Measurements from ENCODE around the gene RNF144A. TPM values are rescaled to one million over a fixed set of nuclear protein-coding genes. Genes with fewer than 3 reads are reported as not detected.

The RNF144A gene
- polyA plus RNA-seq, 1 of the 3 experiments (the other 2 are of a cell fraction), result 15.6 TPM

DNA sequence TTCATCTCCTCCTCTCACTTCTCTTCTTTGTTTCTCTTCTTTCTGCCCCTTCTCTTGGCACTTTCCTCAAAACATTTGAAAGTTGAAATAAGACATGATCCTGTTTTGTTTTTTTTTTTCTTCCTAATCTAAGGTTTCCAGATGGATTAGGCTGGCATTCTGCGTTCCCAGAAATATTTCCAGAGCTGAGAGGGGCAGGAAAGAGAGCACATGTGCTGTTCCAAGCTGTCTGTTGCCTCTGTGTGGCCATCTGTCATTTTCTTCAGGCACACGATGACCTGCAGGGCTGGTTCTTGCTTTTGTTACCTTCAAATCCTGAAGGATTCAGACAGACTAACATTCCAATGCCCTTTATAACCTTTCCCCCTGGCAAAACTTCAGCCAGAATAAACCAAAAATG is 142.9 kb downstream of the RNF144A start:
- Histone ChIP-seq H3K27me3 (ENCODE audit: insufficient read depth) (no peaks in the 10 kb centered on the region), H3K79me2 (ENCODE audit: insufficient read depth) (no peaks in the 10 kb centered on the region), H3F3A (replicated peaks; ENCODE audit: insufficient read depth) (no peaks in the 10 kb centered on the region), H4K20me1 (ENCODE audit: insufficient read depth) (no peaks in the 10 kb centered on the region), H3K9me2 (no peaks in the 10 kb centered on the region), H3K9ac (no peak overlapping the region), H3K36me3 (replicated peaks in 1 of 2; ENCODE audit: control insufficient read depth in 1 of 2, insufficient read depth in 2 of 2, low read length in 1 of 2) (no peaks in the 10 kb centered on the region), H3K9me3 (no peaks in the 10 kb centered on the region), H3K27ac (ENCODE audit: low read depth in 2 of 2, low read length in 1 of 2) (peak overlapping the region in 1 of 2 experiments; percentile 43; a peak in 2 of 4 replicates), H3K4me3 (ENCODE audit: low read depth in 2 of 2, low read length in 1 of 2) (no peak overlapping the region), H3K4me2 (no peak overlapping the region), H3K4me1 (ENCODE audit: control insufficient read depth in 1 of 2, insufficient read depth in 2 of 2, low read depth in 1 of 2, low read length in 1 of 2) (peaks cover 0 to 46% of the 10 kb centered on the region in 2 experiments; a peak in 2 of 4 replicates), H2AFZ (ENCODE audit: low read depth) (no peak overlapping the region)
- ChIA-PET CTCF (interaction anchor here (0.9 to 6.9 kb wide), 7 partner anchors 9 to 144 kb away, joined by 3 to 44 read pairs (median 6); no protein-coding TSS in a partner anchor), POLR2A (interaction anchor here (1.1 kb wide), 1 partner anchor 13 kb away, joined by 3 read pairs; no protein-coding TSS in a partner anchor)
- TF ChIP-seq GABPA (IDR thresholded peaks at IDR 0.05; ENCODE audit: low read depth), result no peak
- peak in 1 of 2 experiments; percentile 17; a peak in 1 of 4 replicates for TF ChIP-seq EP300 (IDR thresholded peaks at IDR 0.05; ENCODE audit: borderline replicate concordance in 1 of 2, low read depth in 1 of 2, low read length in 1 of 2)
- WGBS (ENCODE audit: low lambda C conversion rate), result 32% methylated on average over 2 of the region's 2 CpGs
- no peak for DNase-seq

- Histone ChIP-seq H2AFZ (ENCODE audit: low read depth) (no peak overlapping the region), H3K9me2 (no peaks in the 10 kb centered on the region), H3F3A (replicated peaks; ENCODE audit: insufficient read depth) (no peaks in the 10 kb centered on the region), H3K27me3 (ENCODE audit: insufficient read depth) (no peaks in the 10 kb centered on the region), H3K4me3 (ENCODE audit: low read depth in 2 of 2, low read length in 1 of 2) (no peak overlapping the region; a peak in 1 of 4 replicates), H3K9ac (no peak overlapping the region), H3K4me1 (ENCODE audit: control insufficient read depth in 1 of 2, insufficient read depth in 2 of 2, low read depth in 1 of 2, low read length in 1 of 2) (peaks cover 0 to 46% of the 10 kb centered on the region in 2 experiments; a peak in 2 of 4 replicates), H3K79me2 (ENCODE audit: insufficient read depth) (no peaks in the 10 kb centered on the region), H4K20me1 (ENCODE audit: insufficient read depth) (no peaks in the 10 kb centered on the region), H3K36me3 (replicated peaks in 1 of 2; ENCODE audit: control insufficient read depth in 1 of 2, insufficient read depth in 2 of 2, low read length in 1 of 2) (no peaks in the 10 kb centered on the region), H3K27ac (ENCODE audit: low read depth in 2 of 2, low read length in 1 of 2) (peak overlapping the region in 1 of 2 experiments; percentile 93; a peak in 2 of 4 replicates), H3K9me3 (no peaks in the 10 kb centered on the region), H3K4me2 (no peak overlapping the region)
- no peak for DNase-seq
- POLR2A ChIA-PET, result interaction anchor here (2.6 kb wide), 1 partner anchor 13 kb away, joined by 11 read pairs; no protein-coding TSS in a partner anchor
- CTCF ChIA-PET, result interaction anchor here (0.6 to 6.9 kb wide), 11 partner anchors 9 to 316 kb away, joined by 3 to 44 read pairs (median 6); no protein-coding TSS in a partner anchor
- 83% methylated on average over 8 of the region's 8 CpGs for WGBS (ENCODE audit: low lambda C conversion rate)
- TF ChIP-seq TAF1 (IDR thresholded peaks at IDR 0.05; ENCODE audit: borderline replicate concordance, low read depth, low read length), result no peak
- TF ChIP-seq ZBTB33 (IDR thresholded peaks at IDR 0.05; ENCODE audit: borderline replicate concordance, low read depth), result no peak
- TF ChIP-seq TCF12 (IDR thresholded peaks at IDR 0.05), result no peak
- TF ChIP-seq, protein P1, sequence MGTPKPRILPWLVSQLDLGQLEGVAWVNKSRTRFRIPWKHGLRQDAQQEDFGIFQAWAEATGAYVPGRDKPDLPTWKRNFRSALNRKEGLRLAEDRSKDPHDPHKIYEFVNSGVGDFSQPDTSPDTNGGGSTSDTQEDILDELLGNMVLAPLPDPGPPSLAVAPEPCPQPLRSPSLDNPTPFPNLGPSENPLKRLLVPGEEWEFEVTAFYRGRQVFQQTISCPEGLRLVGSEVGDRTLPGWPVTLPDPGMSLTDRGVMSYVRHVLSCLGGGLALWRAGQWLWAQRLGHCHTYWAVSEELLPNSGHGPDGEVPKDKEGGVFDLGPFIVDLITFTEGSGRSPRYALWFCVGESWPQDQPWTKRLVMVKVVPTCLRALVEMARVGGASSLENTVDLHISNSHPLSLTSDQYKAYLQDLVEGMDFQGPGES (IDR thresholded peaks at IDR 0.05; ENCODE audit: low read depth, low read length), result no peak
- no peak for TF ChIP-seq FOXJ3 (CRISPR knock-in tag; IDR thresholded peaks at IDR 0.05)
- TF ChIP-seq, protein P2, sequence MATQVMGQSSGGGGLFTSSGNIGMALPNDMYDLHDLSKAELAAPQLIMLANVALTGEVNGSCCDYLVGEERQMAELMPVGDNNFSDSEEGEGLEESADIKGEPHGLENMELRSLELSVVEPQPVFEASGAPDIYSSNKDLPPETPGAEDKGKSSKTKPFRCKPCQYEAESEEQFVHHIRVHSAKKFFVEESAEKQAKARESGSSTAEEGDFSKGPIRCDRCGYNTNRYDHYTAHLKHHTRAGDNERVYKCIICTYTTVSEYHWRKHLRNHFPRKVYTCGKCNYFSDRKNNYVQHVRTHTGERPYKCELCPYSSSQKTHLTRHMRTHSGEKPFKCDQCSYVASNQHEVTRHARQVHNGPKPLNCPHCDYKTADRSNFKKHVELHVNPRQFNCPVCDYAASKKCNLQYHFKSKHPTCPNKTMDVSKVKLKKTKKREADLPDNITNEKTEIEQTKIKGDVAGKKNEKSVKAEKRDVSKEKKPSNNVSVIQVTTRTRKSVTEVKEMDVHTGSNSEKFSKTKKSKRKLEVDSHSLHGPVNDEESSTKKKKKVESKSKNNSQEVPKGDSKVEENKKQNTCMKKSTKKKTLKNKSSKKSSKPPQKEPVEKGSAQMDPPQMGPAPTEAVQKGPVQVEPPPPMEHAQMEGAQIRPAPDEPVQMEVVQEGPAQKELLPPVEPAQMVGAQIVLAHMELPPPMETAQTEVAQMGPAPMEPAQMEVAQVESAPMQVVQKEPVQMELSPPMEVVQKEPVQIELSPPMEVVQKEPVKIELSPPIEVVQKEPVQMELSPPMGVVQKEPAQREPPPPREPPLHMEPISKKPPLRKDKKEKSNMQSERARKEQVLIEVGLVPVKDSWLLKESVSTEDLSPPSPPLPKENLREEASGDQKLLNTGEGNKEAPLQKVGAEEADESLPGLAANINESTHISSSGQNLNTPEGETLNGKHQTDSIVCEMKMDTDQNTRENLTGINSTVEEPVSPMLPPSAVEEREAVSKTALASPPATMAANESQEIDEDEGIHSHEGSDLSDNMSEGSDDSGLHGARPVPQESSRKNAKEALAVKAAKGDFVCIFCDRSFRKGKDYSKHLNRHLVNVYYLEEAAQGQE (IDR thresholded peaks at IDR 0.05; ENCODE audit: low read depth, low read length), result no peak
- no peak for TF ChIP-seq FOSL2 (IDR thresholded peaks at IDR 0.05; ENCODE audit: borderline replicate concordance, low read depth)
- TF ChIP-seq USF1 (IDR thresholded peaks at IDR 0.05; ENCODE audit: borderline replicate concordance, low read depth), result no peak
- TF ChIP-seq, protein P3, sequence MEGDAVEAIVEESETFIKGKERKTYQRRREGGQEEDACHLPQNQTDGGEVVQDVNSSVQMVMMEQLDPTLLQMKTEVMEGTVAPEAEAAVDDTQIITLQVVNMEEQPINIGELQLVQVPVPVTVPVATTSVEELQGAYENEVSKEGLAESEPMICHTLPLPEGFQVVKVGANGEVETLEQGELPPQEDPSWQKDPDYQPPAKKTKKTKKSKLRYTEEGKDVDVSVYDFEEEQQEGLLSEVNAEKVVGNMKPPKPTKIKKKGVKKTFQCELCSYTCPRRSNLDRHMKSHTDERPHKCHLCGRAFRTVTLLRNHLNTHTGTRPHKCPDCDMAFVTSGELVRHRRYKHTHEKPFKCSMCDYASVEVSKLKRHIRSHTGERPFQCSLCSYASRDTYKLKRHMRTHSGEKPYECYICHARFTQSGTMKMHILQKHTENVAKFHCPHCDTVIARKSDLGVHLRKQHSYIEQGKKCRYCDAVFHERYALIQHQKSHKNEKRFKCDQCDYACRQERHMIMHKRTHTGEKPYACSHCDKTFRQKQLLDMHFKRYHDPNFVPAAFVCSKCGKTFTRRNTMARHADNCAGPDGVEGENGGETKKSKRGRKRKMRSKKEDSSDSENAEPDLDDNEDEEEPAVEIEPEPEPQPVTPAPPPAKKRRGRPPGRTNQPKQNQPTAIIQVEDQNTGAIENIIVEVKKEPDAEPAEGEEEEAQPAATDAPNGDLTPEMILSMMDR (IDR thresholded peaks at IDR 0.05), result no peak
- no peak for TF ChIP-seq EZH2phosphoT487 (IDR thresholded peaks at IDR 0.05; ENCODE audit: borderline replicate concordance, low read depth)
- TF ChIP-seq GABPA (IDR thresholded peaks at IDR 0.05; ENCODE audit: low read depth), result no peak
- no peak for TF ChIP-seq RXRA (IDR thresholded peaks at IDR 0.05; ENCODE audit: borderline replicate concordance, low read depth)
- TF ChIP-seq SIN3A (IDR thresholded peaks at IDR 0.05; ENCODE audit: borderline replicate concordance, low read depth, low read length), result no peak
Observed at GRCh38 chr2:7060631-7061449, 143.6 kb downstream of the RNF144A start.
